PFSK-1 (cell line): ENCODE results near the gene STAC3.

ENCODE experiments used
- FOXP2 ChIP-seq: optimal IDR thresholded peaks from 2 replicates; pipeline ENCODE3; 2011; ENCODE audit warnings: borderline replicate concordance, control low read depth, inconsistent platforms; ENCODE audit not compliant: insufficient read depth; ENCODE audit errors: extremely low read length, extremely low read depth
- POLR2AphosphoS5 ChIP-seq: IDR thresholded peaks from 2 replicates; pipeline ENCODE4 v1.6.1; 2012; ENCODE audit warnings: low read depth, mild to moderate bottlenecking, control low read depth, low read length, moderate library complexity
- TAF1 ChIP-seq: IDR thresholded peaks from 2 replicates; pipeline ENCODE4 v1.6.1; 2012; ENCODE audit warnings: low read length, control low read depth, borderline replicate concordance; ENCODE audit not compliant: insufficient read depth
- TF ChIP-seq, protein P1 (sequence below), 2 experiments: IDR thresholded peaks; 2 replicates each; pipeline versions ENCODE4 v1.6.1 to v1.8.0; 2011 to 2012; ENCODE audit warnings: low read depth in 2 of 2, low read length in 2 of 2, control low read depth in 1 of 2, inconsistent platforms in 1 of 2, mild to moderate bottlenecking in 1 of 2, moderate library complexity in 1 of 2; ENCODE audit not compliant: insufficient read depth in 1 of 2

DNA sequence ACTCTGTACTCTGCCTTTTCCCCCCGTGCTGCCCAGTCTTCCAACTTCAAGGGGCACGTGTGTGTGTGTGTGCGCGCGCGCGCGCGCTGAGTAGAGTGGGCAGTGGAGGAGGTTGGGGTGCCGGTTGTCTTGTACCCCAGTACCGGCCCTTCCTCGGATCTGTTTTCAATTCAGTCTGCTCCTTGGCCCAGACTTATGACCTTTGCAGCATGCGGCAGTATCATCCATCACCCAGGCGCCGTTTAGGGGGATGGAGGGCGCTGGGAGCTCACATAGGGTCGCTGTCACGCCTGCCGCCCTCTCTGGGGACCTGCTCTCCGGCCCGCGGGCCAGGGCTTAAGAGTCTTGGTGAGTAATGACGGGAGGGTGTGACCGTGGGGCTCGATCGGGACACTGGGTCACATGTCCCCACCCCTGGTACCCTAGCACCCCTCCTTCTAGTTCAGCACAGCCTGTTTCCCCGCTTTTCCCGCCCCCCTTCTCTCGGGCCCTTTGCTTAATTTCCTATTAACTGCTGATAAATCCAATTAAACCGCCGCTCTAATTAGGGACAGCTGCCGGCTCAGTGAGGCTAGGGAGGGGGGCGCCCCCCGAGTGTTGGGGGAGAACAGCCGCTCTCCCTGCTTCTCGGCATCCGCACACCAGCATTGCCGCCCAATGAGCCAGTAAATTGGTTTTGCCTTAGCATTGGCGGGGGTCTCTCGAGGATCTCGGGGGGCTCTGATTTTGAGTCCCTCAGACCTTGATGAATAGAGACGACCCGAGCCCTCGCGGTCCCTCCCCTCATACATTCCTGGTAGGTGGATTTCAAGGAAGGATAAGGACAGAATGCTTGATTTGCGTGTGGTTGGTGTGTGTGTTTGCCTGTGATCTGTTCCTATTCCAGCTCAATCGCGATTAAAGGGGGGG lies 9.3 kb downstream of the STAC3 start:
- TF ChIP-seq TAF1 (no peak), POLR2AphosphoS5 (no peak), FOXP2 (no peak)
- TF ChIP-seq, protein P1, sequence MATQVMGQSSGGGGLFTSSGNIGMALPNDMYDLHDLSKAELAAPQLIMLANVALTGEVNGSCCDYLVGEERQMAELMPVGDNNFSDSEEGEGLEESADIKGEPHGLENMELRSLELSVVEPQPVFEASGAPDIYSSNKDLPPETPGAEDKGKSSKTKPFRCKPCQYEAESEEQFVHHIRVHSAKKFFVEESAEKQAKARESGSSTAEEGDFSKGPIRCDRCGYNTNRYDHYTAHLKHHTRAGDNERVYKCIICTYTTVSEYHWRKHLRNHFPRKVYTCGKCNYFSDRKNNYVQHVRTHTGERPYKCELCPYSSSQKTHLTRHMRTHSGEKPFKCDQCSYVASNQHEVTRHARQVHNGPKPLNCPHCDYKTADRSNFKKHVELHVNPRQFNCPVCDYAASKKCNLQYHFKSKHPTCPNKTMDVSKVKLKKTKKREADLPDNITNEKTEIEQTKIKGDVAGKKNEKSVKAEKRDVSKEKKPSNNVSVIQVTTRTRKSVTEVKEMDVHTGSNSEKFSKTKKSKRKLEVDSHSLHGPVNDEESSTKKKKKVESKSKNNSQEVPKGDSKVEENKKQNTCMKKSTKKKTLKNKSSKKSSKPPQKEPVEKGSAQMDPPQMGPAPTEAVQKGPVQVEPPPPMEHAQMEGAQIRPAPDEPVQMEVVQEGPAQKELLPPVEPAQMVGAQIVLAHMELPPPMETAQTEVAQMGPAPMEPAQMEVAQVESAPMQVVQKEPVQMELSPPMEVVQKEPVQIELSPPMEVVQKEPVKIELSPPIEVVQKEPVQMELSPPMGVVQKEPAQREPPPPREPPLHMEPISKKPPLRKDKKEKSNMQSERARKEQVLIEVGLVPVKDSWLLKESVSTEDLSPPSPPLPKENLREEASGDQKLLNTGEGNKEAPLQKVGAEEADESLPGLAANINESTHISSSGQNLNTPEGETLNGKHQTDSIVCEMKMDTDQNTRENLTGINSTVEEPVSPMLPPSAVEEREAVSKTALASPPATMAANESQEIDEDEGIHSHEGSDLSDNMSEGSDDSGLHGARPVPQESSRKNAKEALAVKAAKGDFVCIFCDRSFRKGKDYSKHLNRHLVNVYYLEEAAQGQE (IDR thresholded peaks at IDR 0.05; ENCODE audit: insufficient read depth in 1 of 2, low read depth in 2 of 2, low read length in 2 of 2): no peak
